Activated CD4-positive, alpha-beta T cell treated with anti-CD3 and anti-CD28 coated beads, Interleukin-2, Interleukin-4, amounts not matched to agents 100 ng/mL and 50 ng/mL, durations not matched to agents 16 hours and 8 hours (primary cell): ENCODE results near the gene DIMT1.

Experiments used
- DNase-seq: peaks from one replicate; pipeline ENCODE4 v3.0.0-alpha.2; 2020; ENCODE audit warnings: low spot score

DIMT1 gene

GRCh38 chr5:62403411-62404250 is at the start of gene DIMT1:
Gene DIMT1, minus strand, starts transcription at chr5:62403905. Its CDS starts 133 bp downstream, at chr5:62403772.
- DNase-seq: peak; percentile 97

- DNase-seq: peak; percentile 3
Measured at GRCh38 chr5:62450259-62450658, 46.6 kb upstream of the DIMT1 start.

GRCh38 chr5:62448528-62448927 is 44.8 kb upstream of the DIMT1 start:
- DNase-seq: no peak

- no peak for DNase-seq
Measured at GRCh38 chr5:62432621-62433064, 28.9 kb upstream of the DIMT1 start.

- DNase-seq: no peak
Measured at GRCh38 chr5:62431735-62432620, 28.3 kb upstream of the DIMT1 start.

- DNase-seq: no peak
Measured at GRCh38 chr5:62424763-62425162, 21.1 kb upstream of the DIMT1 start.

- no peak for DNase-seq
Measured at GRCh38 chr5:62421414-62421813, 17.7 kb upstream of the DIMT1 start.

- DNase-seq: no peak
Measured at GRCh38 chr5:62419609-62420008, 15.9 kb upstream of the DIMT1 start.

GRCh38 chr5:62418462-62419076 is 14.9 kb upstream of the DIMT1 start:
- no peak for DNase-seq

- no peak for DNase-seq
Measured at GRCh38 chr5:62413711-62414110, 10.0 kb upstream of the DIMT1 start.

- peak; percentile 99 for DNase-seq
Measured at GRCh38 chr5:62412549-62413329, 9.0 kb upstream of the DIMT1 start, which contains the start of gene IPO11. Gene IPO11, plus strand, starts transcription at chr5:62412763. Its CDS starts 24,517 bp downstream, at chr5:62437280.

- DNase-seq: no peak
Measured at GRCh38 chr5:62395210-62395950, 8.3 kb downstream of the DIMT1 start.

GRCh38 chr5:62386824-62387223 is 16.9 kb downstream of the DIMT1 start:
- no peak for DNase-seq

- DNase-seq: no peak
Measured at GRCh38 chr5:62385816-62386400, 17.8 kb downstream of the DIMT1 start.

- no peak for DNase-seq
Measured at GRCh38 chr5:62385131-62385530, 18.6 kb downstream of the DIMT1 start.

GRCh38 chr5:62376064-62376463 is 27.6 kb downstream of the DIMT1 start:
- no peak for DNase-seq

- DNase-seq: no peak
Measured at GRCh38 chr5:62375627-62376026, 28.1 kb downstream of the DIMT1 start.

- no peak for DNase-seq
Measured at GRCh38 chr5:62374090-62374489, 29.6 kb downstream of the DIMT1 start.

GRCh38 chr5:62373382-62373781 is 30.3 kb downstream of the DIMT1 start:
- DNase-seq: no peak

- no peak for DNase-seq
Measured at GRCh38 chr5:62372600-62372999, 31.1 kb downstream of the DIMT1 start.
